Lung (tissue), 4 donors: Measurements from ENCODE around the gene ATP4A. TPM values are rescaled to one million over a fixed set of nuclear protein-coding genes. Genes with fewer than 3 reads are reported as not detected.

Experiments
- polyA plus RNA-seq, 2 donors: library from polyadenylated mRNA; stranded (reverse); fragments of 200-250 nt; gene quantifications; one replicate each; pipeline ENCODE4 v1.2.1, GENCODE V29; 2013
- total RNA-seq, 2 donors: library from RNA; depleted of rRNA in 1 of 2; stranded (reverse); fragments of >200 nt in 1 of 2; gene quantifications; one replicate each; pipeline ENCODE4 v1.2.1, GENCODE V29; 2014 to 2021
- donor health status: Bipolar disorder and iron deficiency.
- donor health status: healthy.
- donor health status: DM: yes; HTN: yes; CAD: no.

The ATP4A gene
- total and polyA plus RNA-seq, 4 donors, result 0.01 TPM; not detected in 3

Other genes with a start within 250 kb of the ATP4A start
- gene CD22, start 234.5 kb downstream of the ATP4A start, total RNA-seq, result 10 to 100 TPM; 13.5 to 53.8 TPM
- gene CD22, start 234.5 kb downstream of the ATP4A start, polyA plus RNA-seq, result 10 to 100 TPM in 1 of 2 donors, 1 to 10 TPM in 1; 4.7 to 48.0 TPM
- gene FFAR1, start 215.8 kb downstream of the ATP4A start, total RNA-seq, result under 1 TPM; 0.37 to 0.49 TPM
- 1 to 10 TPM in 1 of 2 donors, under 1 TPM in 1; 0.06 to 1.1 TPM for gene FFAR1, start 215.8 kb downstream of the ATP4A start, polyA plus RNA-seq
- gene FFAR3, start 205.2 kb downstream of the ATP4A start, total RNA-seq, result under 1 TPM; 0.26 to 0.55 TPM
- gene FFAR3, start 205.2 kb downstream of the ATP4A start, polyA plus RNA-seq, result 10 to 100 TPM in 1 of 2 donors, under 1 TPM in 1; 0.06 to 20.9 TPM
- gene GPR42, start 192.6 kb downstream of the ATP4A start, total RNA-seq, result under 1 TPM in 1 of 2 donors, not detected in 1; 0.21 TPM
- 1 to 10 TPM in 1 of 2 donors, not detected in 1; 1.5 TPM for gene GPR42, start 192.6 kb downstream of the ATP4A start, polyA plus RNA-seq
- gene FFAR2, start 115.4 kb downstream of the ATP4A start, total RNA-seq, result 1 to 10 TPM; 2.6 to 6.2 TPM
- 100 to 1,000 TPM in 1 of 2 donors, 1 to 10 TPM in 1; 1.2 to 113 TPM for gene FFAR2, start 115.4 kb downstream of the ATP4A start, polyA plus RNA-seq
- not detected for gene KRTDAP, start 73.2 kb downstream of the ATP4A start, total RNA-seq
- under 1 TPM; 0.16 to 0.49 TPM for gene KRTDAP, start 73.2 kb downstream of the ATP4A start, polyA plus RNA-seq
- gene DMKN, start 50.0 kb downstream of the ATP4A start, total RNA-seq, result 100 to 1,000 TPM in 1 of 2 donors, 10 to 100 TPM in 1; 84.6 to 127 TPM
- gene DMKN, start 50.0 kb downstream of the ATP4A start, polyA plus RNA-seq, result 100 to 1,000 TPM in 1 of 2 donors, 10 to 100 TPM in 1; 79.0 to 278 TPM
- gene SBSN, start 35.3 kb downstream of the ATP4A start, total RNA-seq, result under 1 TPM in 1 of 2 donors, not detected in 1; 0.09 TPM
- gene SBSN, start 35.3 kb downstream of the ATP4A start, polyA plus RNA-seq, result under 1 TPM; 0.08 to 0.39 TPM
- gene GAPDHS, start 30.2 kb downstream of the ATP4A start, total RNA-seq, result not detected
- gene GAPDHS, start 30.2 kb downstream of the ATP4A start, polyA plus RNA-seq, result not detected
- gene TMEM147, start 18.0 kb downstream of the ATP4A start, total RNA-seq, result 10 to 100 TPM; 39.0 to 98.8 TPM
- 100 to 1,000 TPM; 150 to 167 TPM for gene TMEM147, start 18.0 kb downstream of the ATP4A start, polyA plus RNA-seq
- not detected for gene PMIS2, start 22.5 kb upstream of the ATP4A start, total RNA-seq
- gene PMIS2, start 22.5 kb upstream of the ATP4A start, polyA plus RNA-seq, result not detected
- 10 to 100 TPM; 13.9 to 15.8 TPM for gene HAUS5, start 49.1 kb upstream of the ATP4A start, total RNA-seq
- 10 to 100 TPM in 1 of 2 donors, 1 to 10 TPM in 1; 6.0 to 16.5 TPM for gene HAUS5, start 49.1 kb upstream of the ATP4A start, polyA plus RNA-seq
- 10 to 100 TPM; 28.4 to 77.4 TPM for gene RBM42, start 65.4 kb upstream of the ATP4A start, total RNA-seq
- 10 to 100 TPM; 68.6 to 84.0 TPM for gene RBM42, start 65.4 kb upstream of the ATP4A start, polyA plus RNA-seq
- gene ETV2, start 78.1 kb upstream of the ATP4A start, total RNA-seq, result 1 to 10 TPM in 1 of 2 donors, under 1 TPM in 1; 0.31 to 1.0 TPM
- 1 to 10 TPM; 1.2 to 2.5 TPM for gene ETV2, start 78.1 kb upstream of the ATP4A start, polyA plus RNA-seq
- 100 to 1,000 TPM; 202 to 338 TPM for gene COX6B1, start 84.7 kb upstream of the ATP4A start, total RNA-seq
- gene COX6B1, start 84.7 kb upstream of the ATP4A start, polyA plus RNA-seq, result 1,000 to 10,000 TPM in 1 of 2 donors, 100 to 1,000 TPM in 1; 679 to 1,407 TPM
- gene UPK1A, start 102.9 kb upstream of the ATP4A start, total RNA-seq, result not detected
- gene UPK1A, start 102.9 kb upstream of the ATP4A start, polyA plus RNA-seq, result under 1 TPM in 1 of 2 donors, not detected in 1; 0.03 TPM
- gene ZBTB32, start 140.9 kb upstream of the ATP4A start, total RNA-seq, result under 1 TPM; 0.28 to 0.63 TPM
- gene ZBTB32, start 140.9 kb upstream of the ATP4A start, polyA plus RNA-seq, result under 1 TPM; 0.22 to 0.50 TPM
- gene KMT2B, start 154.3 kb upstream of the ATP4A start, total RNA-seq, result 10 to 100 TPM; 24.9 to 41.0 TPM
- gene KMT2B, start 154.3 kb upstream of the ATP4A start, polyA plus RNA-seq, result 10 to 100 TPM; 21.7 to 30.0 TPM
- 10 to 100 TPM in 1 of 2 donors, 1 to 10 TPM in 1; 3.8 to 32.3 TPM for gene IGFLR1, start 178.8 kb upstream of the ATP4A start, total RNA-seq
- gene IGFLR1, start 178.8 kb upstream of the ATP4A start, polyA plus RNA-seq, result 10 to 100 TPM; 19.6 to 72.5 TPM
- gene U2AF1L4, start 181.8 kb upstream of the ATP4A start, total RNA-seq, result 10 to 100 TPM; 14.0 to 21.6 TPM
- gene U2AF1L4, start 181.8 kb upstream of the ATP4A start, polyA plus RNA-seq, result 10 to 100 TPM; 13.0 to 25.5 TPM
- gene PSENEN, start 182.0 kb upstream of the ATP4A start, total RNA-seq, result 100 to 1,000 TPM in 1 of 2 donors, 10 to 100 TPM in 1; 36.8 to 129 TPM
- 100 to 1,000 TPM in 1 of 2 donors, 10 to 100 TPM in 1; 84.2 to 196 TPM for gene PSENEN, start 182.0 kb upstream of the ATP4A start, polyA plus RNA-seq
- 10 to 100 TPM in 1 of 2 donors, 1 to 10 TPM in 1; 4.4 to 11.4 TPM for gene LIN37, start 184.9 kb upstream of the ATP4A start, total RNA-seq
- 10 to 100 TPM; 16.2 TPM for gene LIN37, start 184.9 kb upstream of the ATP4A start, polyA plus RNA-seq
- 10 to 100 TPM; 13.2 to 44.8 TPM for gene HSPB6, start 193.4 kb upstream of the ATP4A start, total RNA-seq
- gene HSPB6, start 193.4 kb upstream of the ATP4A start, polyA plus RNA-seq, result 10 to 100 TPM; 22.5 to 26.4 TPM
- gene PROSER3, start 194.5 kb upstream of the ATP4A start, total RNA-seq, result 10 to 100 TPM; 10.5 to 32.2 TPM
- gene PROSER3, start 194.5 kb upstream of the ATP4A start, polyA plus RNA-seq, result 10 to 100 TPM; 10.0 to 13.6 TPM
- 10 to 100 TPM; 16.2 to 16.6 TPM for gene ARHGAP33, start 211.9 kb upstream of the ATP4A start, total RNA-seq
- 1 to 10 TPM; 3.1 to 8.2 TPM for gene ARHGAP33, start 211.9 kb upstream of the ATP4A start, polyA plus RNA-seq
- gene PRODH2, start 249.2 kb upstream of the ATP4A start, total RNA-seq, result not detected
- gene PRODH2, start 249.2 kb upstream of the ATP4A start, polyA plus RNA-seq, result not detected